Right lobe of liver (tissue), 4 donors: ENCODE measurements around the gene RASAL2.
A peak's percentile ranks its signal among the peaks of the same experiment; 100 is the strongest.

Experiments used
- POLR2A ChIP-seq: fragments of 450-650 bp; IDR thresholded peaks from one replicate; pipeline ENCODE4 v1.6.1; 2017; ENCODE audit warnings: antibody characterized with exemption, mild to moderate bottlenecking
- TF ChIP-seq, protein P1 (sequence below), 4 donors: fragments of 200-600 bp in 3 of 4; fragments of 450-650 bp in 1 of 4; IDR thresholded peaks; one replicate each; pipeline versions ENCODE4 v1.5.1 to v1.8.0; 2016 to 2022; ENCODE audit warnings: antibody characterized with exemption in 4 of 4, mild to moderate bottlenecking in 2 of 4
- donor health status: DM: no; HTN: no; CAD: no.
- donor health status: DM: no; HTN: no; CAD: no.
- donor health status: DM: no; HTN: yes; CAD: no.

DNA sequence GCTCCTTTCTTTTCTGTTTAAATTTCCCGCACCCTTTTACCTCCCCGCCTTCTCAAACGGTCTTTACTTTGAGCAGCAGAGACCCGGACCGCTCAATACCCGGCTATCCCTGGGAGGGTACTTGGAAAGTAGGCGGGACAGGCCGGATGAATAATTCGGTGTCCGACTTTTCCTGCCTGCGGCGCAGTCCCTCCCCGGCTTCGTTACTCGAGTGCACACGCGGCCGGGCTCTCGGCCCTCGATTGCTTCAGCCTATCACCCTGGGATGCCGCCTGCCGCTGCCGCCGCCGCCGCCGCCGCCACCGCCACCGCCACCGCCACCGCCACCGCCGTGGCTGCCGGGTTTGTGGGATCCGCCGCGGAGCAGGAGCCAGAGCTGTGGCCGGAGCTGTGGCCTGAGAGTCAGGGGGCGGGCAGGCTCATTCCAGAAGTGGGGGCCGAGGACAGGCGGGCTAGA is 382 bp upstream of the RASAL2 start:
- TF ChIP-seq, protein P1, sequence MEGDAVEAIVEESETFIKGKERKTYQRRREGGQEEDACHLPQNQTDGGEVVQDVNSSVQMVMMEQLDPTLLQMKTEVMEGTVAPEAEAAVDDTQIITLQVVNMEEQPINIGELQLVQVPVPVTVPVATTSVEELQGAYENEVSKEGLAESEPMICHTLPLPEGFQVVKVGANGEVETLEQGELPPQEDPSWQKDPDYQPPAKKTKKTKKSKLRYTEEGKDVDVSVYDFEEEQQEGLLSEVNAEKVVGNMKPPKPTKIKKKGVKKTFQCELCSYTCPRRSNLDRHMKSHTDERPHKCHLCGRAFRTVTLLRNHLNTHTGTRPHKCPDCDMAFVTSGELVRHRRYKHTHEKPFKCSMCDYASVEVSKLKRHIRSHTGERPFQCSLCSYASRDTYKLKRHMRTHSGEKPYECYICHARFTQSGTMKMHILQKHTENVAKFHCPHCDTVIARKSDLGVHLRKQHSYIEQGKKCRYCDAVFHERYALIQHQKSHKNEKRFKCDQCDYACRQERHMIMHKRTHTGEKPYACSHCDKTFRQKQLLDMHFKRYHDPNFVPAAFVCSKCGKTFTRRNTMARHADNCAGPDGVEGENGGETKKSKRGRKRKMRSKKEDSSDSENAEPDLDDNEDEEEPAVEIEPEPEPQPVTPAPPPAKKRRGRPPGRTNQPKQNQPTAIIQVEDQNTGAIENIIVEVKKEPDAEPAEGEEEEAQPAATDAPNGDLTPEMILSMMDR (IDR thresholded peaks at IDR 0.05): no peak
- peak; percentile 12 for TF ChIP-seq POLR2A
